Measurements from ENCODE around the gene TMEM165. TPM values are rescaled to one million over a fixed set of nuclear protein-coding genes. Genes with fewer than 3 reads are reported as not detected.
A peak's percentile ranks its signal among the peaks of the same experiment; 100 is the strongest.

Gene TMEM165, protein sequence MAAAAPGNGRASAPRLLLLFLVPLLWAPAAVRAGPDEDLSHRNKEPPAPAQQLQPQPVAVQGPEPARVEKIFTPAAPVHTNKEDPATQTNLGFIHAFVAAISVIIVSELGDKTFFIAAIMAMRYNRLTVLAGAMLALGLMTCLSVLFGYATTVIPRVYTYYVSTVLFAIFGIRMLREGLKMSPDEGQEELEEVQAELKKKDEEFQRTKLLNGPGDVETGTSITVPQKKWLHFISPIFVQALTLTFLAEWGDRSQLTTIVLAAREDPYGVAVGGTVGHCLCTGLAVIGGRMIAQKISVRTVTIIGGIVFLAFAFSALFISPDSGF
- total RNA-seq (10 to 100 TPM; 44.8 to 46.0 TPM), total RNA-seq (16.1 to 119 (median 49.7) reads per million in 172 experiments)
- 43.2 TPM for polyA plus RNA-seq (2013, experiment 1 of 2)
- 35.9 TPM for polyA plus RNA-seq (2013, experiment 2 of 2)

DNA sequence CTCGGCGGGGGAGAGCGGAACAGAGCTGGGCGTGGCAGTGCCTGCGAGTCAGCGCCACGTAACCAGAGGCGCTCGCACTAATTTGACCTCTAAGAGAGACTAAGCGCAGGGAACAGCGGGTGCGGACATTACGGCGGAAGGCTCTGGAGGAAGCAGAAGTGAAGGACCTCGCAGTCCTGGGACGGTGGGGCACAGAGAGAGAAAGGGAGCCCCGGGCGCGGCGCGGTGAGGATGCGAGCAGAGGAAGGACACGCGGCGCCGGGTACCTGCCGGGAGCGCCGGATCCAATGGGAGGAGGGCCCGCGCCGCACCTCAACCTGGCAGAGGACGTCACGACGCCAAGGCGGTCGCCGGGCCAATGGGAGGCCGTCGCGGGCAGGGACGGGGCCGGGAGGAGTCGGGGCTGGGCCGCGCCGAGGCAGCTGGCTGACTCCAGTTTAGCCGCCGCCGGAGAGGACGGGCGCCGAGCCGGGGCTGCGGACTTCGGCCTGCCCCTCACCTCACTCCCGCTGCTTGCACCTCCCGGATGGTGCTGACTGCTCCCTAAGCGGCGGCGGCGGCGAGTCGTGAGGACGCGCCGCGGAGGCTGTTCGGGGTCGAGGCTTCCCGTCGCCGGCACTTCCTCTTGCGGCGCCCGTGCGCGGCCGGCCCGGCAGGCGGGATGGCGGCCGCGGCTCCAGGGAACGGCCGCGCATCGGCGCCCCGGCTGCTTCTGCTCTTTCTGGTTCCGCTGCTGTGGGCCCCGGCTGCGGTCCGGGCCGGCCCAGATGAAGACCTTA, at the start of gene TMEM165:
TMEM165 (plus strand) TSS at position 429 of the 779 bp plus-strand sequence; CDS start at position 662, 233 bp downstream.
- Histone ChIP-seq H3K36me3 (ENCODE audit: insufficient read depth, low read length) (peaks cover under 1% of the 10 kb centered on the region), H3K4me3 (ENCODE audit: low read length) (peak within 1 kb of the TSS; percentile 79), H3K4me1 (ENCODE audit: insufficient read depth, low read length) (peaks cover 34% of the 10 kb centered on the region), H3K27ac (ENCODE audit: low read depth in 1 of 2, low read length in 2 of 2) (peak within 1 kb of the TSS; percentile 73 to 94), H3K9me3 (ENCODE audit: control insufficient read depth in 1 of 2, insufficient read depth in 1 of 2, low read length in 2 of 2) (no peaks in the 10 kb centered on the region), H3K27me3 (ENCODE audit: control insufficient read depth in 1 of 2, insufficient read depth in 2 of 2, low read length in 2 of 2) (no peaks in the 10 kb centered on the region)
- ATAC-seq (ENCODE audit: poor library complexity) (peak; percentile 93), DNase-seq (peak; percentile 77 to 94 (median 84))
- CTCF ChIA-PET: interaction anchor here (1.0 to 1.8 kb wide), 8 partner anchors 10 to 159 kb away, joined by 3 to 11 read pairs (median 4); partner anchors contain the start of gene SRD5A3
- peaks cover 44% of the 10 kb centered on the region for H3K4me1 Mint-ChIP-seq (ENCODE audit: low read depth)
- TF ChIP-seq, protein P1, sequence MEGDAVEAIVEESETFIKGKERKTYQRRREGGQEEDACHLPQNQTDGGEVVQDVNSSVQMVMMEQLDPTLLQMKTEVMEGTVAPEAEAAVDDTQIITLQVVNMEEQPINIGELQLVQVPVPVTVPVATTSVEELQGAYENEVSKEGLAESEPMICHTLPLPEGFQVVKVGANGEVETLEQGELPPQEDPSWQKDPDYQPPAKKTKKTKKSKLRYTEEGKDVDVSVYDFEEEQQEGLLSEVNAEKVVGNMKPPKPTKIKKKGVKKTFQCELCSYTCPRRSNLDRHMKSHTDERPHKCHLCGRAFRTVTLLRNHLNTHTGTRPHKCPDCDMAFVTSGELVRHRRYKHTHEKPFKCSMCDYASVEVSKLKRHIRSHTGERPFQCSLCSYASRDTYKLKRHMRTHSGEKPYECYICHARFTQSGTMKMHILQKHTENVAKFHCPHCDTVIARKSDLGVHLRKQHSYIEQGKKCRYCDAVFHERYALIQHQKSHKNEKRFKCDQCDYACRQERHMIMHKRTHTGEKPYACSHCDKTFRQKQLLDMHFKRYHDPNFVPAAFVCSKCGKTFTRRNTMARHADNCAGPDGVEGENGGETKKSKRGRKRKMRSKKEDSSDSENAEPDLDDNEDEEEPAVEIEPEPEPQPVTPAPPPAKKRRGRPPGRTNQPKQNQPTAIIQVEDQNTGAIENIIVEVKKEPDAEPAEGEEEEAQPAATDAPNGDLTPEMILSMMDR (IDR thresholded peaks at IDR 0.05): no peak
- POLR2A ChIA-PET: interaction anchor here (0.6 to 3.7 kb wide), 17 partner anchors 10 to 1564 kb away, joined by 3 to 37 read pairs (median 3); partner anchors contain the start of genes CLOCK, PPAT, REST and SRD5A3
- H3K27ac Mint-ChIP-seq: peak within 1 kb of the TSS; percentile 89
- no peaks in the 10 kb centered on the region for H3K27me3 Mint-ChIP-seq
- peak within 1 kb of the TSS; percentile 97 for H3K4me3 Mint-ChIP-seq
- intact Hi-C loops (cut with DNase I, micrococcal nuclease): loop anchor here (1.0 to 5.0 kb wide), 6 partner anchors 47 to 459 kb away; partner anchors contain the start of genes CLOCK (in 2 of the 2), EXOC1 (in 1 of the 2) and SRD5A3 (in 1 of the 2)
- H3K36me3 Mint-ChIP-seq (ENCODE audit: low read depth): peaks cover 27% of the 10 kb centered on the region
- H3K9me3 Mint-ChIP-seq: no peaks in the 10 kb centered on the region

DNA sequence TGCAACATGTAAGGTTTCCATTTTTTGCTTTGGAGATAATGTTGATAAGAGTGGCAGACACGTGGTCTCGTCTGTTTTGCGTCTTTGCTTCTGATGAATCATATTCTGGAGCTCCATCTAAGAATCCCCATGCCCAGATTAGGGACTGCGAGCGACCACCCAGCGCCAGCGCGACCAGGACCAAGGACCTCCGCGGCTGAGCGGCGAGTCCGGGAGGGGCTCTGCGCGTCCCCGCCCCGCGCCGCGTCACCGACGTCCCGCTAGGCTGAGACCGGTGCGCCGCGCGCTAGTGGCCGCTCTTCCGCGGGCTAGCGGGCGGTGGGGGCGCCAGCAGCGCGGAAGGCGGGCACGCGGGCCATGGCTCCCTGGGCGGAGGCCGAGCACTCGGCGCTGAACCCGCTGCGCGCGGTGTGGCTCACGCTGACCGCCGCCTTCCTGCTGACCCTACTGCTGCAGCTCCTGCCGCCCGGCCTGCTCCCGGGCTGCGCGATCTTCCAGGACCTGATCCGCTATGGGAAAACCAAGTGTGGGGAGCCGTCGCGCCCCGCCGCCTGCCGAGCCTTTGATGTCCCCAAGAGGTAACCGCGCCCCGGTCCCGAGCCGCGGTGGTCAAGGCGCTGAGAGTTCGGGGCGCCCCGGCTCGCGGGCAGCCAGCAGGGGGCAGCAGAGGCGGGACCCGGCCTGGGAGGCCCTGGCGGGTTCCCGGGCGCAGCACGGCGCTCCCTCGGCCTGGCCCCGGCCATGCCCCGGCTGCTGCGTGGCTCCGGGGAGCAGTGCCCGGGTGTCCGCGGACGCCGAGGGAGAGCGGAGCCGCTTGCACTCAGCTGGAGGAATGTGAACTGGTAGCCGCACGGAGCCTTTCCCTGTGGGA, 49.5 kb upstream of the TMEM165 start, which contains the start of gene SRD5A3:
SRD5A3 (plus strand) TSS at position 263 of the 871 bp plus-strand sequence; CDS start at position 358, 95 bp downstream.
- Histone ChIP-seq H3K4me1 (ENCODE audit: insufficient read depth, low read length) (peaks cover 11% of the 10 kb centered on the region), H3K36me3 (ENCODE audit: insufficient read depth, low read length) (no peaks in the 10 kb centered on the region), H3K9me3 (ENCODE audit: control insufficient read depth in 1 of 2, insufficient read depth in 1 of 2, low read length in 2 of 2) (no peaks in the 10 kb centered on the region), H3K27ac (ENCODE audit: low read depth in 1 of 2, low read length in 2 of 2) (peak within 1 kb of the TSS; percentile 56 to 68), H3K4me3 (ENCODE audit: low read length) (peak within 1 kb of the TSS; percentile 70), H3K27me3 (ENCODE audit: control insufficient read depth in 1 of 2, insufficient read depth in 2 of 2, low read length in 2 of 2) (no peaks in the 10 kb centered on the region)
- Mint-ChIP-seq H3K4me3 (peak within 1 kb of the TSS; percentile 89), H3K36me3 (ENCODE audit: low read depth) (no peaks in the 10 kb centered on the region), H3K4me1 (ENCODE audit: low read depth) (peaks cover 18% of the 10 kb centered on the region), H3K27ac (peak within 1 kb of the TSS; percentile 72), H3K27me3 (no peaks in the 10 kb centered on the region), H3K9me3 (no peaks in the 10 kb centered on the region)
- DNase-seq: peak; percentile 47 to 87 (median 73)
- intact Hi-C loops (cut with DNase I, micrococcal nuclease): loop anchor here (1.0 to 10.0 kb wide), 10 partner anchors 47 to 599 kb away; partner anchors contain the start of genes CEP135 (in 1 of the 2), CLOCK (in 1 of the 2), EXOC1 (in 1 of the 2) and TMEM165 (in 1 of the 2)
- TF ChIP-seq, protein P1 (IDR thresholded peaks at IDR 0.05): peak; percentile 99
- ChIA-PET POLR2A (interaction anchor here (1.4 to 2.9 kb wide), 3 partner anchors 10 to 200 kb away, joined by 4 to 23 read pairs (median 14); partner anchors contain the start of genes CLOCK and TMEM165), CTCF (interaction anchor here (0.7 to 2.1 kb wide), 11 partner anchors 14 to 208 kb away, joined by 3 to 11 read pairs (median 4); partner anchors contain the start of gene TMEM165)
- peak; percentile 83 for ATAC-seq (ENCODE audit: poor library complexity)

Data from CD4-positive, alpha-beta T cell (primary cell).